GM18868 (cell line): ENCODE data around the gene GATAD2A.
"Not testable (repeated sequence)": the region's sequence is repeated elsewhere in the genome, so short reads cannot be mapped to it uniquely, and the experiment has no call there.

Experiments used
- ATAC-seq: cut with Tn5 transposase; IDR thresholded peaks from one replicate; pipeline ENCODE4 v1.9.1; 2021; ENCODE audit warnings: mild to moderate bottlenecking, moderate library complexity; ENCODE audit not compliant: unreplicated experiment

Gene GATAD2A

DNA sequence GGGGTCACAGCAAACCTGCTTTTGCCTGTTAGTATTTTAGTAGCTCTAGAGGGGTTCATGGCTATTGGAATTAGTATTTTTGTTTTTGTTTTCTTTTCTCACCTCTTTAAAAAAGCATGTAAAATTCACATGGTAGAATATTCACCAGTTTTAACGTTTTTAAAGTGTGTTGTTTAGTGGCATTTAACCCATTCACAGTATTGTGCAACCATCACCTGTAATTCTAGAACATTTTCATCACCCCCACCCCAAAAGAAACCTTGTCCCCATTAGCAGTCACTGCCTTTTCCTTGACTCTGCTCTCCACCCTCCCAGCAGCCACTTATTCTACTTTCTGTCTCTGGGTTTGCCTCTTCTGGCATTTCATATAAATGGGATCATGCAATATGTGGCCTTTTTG is 39.8 kb downstream of the GATAD2A start:
- ATAC-seq = no peak

DNA sequence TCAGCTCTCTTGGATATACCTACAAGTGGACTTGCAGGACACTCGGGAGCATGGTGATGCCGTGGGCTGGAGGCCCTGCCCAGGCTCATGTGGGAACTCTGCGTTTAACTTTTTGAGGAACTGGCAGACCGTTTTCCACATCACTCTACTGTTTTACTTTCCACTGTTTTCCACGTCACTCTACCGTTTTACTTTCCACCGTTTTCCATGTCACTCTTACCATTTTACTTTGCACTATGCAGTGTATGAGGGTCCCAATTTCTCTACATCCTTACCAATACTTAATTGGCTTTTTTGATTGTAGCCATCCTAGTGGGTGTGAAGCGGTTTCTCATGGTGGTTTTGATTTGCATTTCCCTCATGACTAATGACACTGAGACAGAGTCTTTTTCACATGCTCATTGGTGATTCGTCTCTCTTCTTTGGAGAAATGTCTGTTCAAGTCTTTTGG is 40.5 kb downstream of the GATAD2A start:
- ATAC-seq = no peak

DNA sequence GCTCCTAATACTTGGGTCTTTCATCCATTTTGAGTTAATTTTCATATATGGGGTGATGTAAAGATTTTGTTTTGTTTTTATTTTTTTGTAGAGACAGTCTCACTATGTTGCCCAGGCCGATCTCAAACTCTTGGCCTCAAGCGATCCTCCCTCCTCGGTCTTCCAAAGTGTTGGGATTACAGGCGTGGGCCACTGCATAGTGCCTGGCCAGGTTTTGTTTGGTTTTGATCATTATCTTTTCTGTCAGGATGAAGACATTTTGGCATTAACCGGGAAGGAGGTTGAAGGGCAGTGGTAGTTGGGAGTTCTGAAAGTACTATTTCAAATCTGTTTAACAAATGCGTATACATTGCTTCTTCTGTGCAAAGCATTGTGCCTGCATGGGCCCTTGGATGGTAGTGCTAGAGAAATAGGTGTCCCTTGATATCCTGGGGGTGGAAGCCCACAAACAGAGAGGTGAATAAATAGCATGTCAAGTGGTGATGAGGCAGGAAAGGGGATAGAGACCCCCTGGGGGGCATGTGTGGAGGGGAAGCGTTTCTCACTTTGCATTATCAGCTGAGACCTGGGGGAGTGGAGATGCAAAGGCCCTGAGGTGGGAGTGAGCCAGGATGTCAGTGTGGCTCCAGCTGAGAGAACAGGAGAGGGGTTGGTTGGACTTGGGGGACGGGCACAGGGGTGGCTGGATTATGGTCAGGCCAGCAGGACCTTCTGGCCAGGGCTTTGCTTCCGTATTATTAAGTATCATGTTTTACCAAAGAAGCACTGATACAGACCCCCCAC is 41.4 kb downstream of the GATAD2A start:
- ATAC-seq = no peak

DNA sequence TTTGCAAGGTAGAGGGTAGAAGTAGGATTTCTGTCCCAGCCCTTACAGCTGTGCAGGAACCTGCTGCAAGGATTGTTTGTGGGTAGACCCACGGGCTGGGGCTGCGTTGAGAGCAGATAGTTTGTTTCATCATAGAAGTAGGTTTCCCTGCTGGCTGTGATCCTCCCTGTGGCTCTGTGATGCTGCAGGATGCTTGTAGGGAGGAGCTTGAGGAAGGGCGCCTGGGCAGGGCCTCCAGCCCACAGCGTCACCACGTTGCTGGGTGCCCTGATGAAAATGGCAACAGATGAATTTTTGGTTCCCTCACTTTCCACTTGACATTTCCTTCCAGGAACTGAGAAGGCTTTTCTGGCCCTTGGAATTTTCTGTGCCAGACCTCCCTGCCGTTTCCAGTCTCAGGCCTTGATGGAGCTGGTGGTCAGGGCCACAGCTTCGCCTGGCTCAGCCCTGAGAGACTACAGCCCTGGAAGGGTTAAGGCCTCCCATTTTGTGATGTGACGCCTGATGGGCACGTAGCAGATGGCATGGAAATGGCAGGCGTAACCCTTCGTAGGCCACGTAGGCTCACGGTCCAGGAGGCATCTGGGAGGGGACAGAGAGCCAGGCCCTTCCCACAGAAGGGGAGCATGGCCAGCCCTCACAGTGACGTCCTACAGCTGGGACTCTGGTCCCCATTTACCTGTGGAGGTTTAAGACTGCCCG is 42.2 kb downstream of the GATAD2A start:
- ATAC-seq = no peak

DNA sequence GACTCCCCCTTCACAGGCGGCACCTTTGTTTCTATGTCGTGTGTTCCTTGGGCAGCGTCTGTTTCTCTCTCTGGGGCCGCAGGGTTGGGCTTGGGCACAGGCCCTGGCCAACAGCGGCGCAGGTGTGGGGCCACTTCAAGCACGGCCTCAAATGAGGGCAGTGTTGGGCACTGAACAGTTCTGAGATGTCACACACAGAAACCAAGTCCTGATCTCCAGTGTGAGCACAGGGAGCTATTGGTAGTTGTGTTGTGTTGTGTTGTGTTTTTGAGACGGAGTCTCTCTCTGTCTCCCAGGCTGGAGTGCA is 42.7 kb downstream of the GATAD2A start:
- no peak for ATAC-seq

DNA sequence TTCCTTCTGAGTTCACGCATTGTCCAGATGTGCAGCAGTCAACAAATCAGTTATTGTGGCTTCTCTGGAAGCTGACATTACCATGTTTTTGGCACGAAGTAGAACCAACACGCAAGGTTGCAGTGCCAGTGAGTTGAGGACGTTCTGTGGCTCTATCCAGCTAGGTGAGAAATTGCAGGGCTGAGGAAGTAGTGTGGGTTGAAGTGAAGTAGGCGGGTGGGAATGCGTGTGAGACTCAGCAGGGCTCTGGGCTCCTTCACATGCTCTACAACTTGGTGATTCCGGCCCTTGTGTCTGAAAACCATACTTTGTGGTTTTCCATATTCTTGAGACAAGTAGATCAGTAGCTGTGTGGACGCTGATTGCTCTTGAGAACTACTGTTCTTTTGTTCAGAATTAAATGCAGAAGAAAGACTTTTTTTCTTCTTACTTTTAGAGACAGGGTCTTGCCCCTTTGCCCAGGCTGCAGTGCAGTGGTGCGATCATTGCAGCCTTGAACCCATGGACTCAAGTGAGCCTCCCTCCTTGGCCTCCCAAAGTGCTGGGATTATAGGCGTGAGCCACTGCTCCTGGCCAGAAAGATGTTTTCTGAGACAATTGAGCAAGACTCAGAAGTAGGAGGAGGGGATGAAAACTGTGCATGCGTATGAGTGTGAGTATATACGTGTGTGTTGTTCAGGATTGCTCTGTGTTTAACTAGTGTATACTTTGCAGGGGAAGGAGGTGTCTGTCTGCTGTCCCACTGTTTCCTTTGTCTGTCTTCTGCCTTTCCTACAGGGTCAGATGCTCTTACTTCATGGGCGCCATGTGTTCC is 46.2 kb downstream of the GATAD2A start:
- peak; percentile 88 for ATAC-seq

DNA sequence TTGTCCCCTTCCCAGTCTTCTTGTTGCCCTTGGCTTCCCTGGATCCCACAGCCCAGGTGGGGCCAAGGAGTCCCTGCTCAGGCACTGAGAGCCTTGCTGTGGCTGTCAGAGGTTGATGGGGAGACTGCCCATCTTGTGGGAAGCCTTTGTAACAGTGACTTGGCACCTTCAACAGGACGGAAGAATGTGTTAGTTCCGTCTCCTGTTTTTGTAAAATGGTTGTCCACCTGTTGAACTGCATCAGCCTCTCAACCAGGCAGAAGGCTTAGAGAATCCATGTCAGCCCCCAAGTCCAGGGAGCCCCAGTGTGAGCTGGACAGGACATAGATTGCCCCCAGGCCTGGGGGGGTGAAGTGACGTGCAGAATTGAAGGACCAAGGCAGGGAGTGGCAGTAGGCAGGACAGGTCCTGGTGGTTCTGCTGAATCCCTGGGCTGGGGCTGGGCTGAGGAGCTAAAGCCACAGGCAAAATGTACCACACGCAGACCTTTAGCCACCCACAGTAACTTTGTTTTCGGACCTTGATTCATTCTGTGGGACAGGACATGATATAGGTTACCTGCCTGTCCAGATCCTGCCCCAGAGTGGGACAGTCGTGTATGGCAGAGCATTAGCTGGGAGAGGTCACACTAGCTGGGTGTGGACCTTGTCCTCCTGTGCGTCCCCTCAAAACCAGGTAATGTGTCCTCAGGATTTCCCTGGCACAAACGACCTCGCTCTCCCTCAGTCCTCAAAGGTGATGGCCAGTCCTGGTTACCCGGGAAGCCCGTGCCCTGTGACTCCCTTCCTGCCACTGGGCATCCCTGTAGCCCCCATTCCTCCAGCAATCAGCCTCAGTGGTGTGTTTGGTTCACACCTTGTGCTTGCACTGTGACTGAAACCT is 47.0 kb downstream of the GATAD2A start:
- no peak for ATAC-seq

DNA sequence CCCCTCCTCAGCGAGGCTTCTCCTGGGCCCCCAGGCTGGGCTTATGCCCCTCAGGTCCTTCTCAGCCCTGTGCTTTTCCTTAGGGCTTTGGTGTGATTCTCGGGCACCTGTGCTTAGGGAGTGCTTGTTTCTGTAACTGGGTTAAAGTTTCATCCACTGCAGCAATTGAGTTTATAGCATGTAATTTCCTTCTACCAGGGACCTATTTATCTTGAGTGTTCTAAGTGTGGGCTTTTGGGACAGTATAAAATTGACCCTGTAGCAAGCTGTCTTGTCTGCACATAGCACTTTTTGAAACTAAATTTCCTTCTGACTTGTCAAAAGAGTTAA is 47.6 kb downstream of the GATAD2A start:
- no peak for ATAC-seq

DNA sequence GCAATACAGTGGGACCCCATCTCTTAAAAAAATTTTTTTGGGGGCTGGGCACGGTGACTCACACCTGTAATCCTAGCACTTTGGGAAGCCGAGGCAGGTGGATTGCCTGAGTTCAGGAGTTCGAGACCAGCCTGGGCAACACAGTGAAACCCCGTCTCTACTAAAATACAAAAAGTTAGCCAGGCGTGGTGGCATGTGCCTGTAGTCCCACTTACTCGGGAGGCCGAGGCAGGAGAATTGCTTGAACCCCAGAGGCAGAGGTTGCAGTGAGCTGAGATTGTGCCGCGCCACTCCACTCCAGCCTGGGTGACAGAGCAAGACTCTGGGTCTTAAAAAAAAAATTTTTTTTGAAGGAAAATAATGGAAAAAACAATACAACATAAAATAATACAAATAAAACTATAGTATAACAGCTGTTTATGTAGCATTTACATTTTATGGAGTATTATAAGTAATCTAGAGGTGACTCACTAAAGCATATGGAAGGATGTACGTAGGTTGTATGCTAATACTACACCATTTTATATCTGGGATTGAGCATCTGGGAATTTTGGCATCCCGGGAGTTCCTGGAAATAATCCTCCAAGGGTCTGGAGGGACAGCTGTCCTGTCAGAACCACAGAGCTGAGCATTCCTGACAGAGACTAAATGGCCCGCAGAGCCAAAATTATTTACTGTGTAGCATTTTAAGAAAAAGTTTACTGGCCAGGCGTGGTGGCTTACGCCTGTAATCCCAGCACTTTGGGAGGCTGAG is 49.9 kb downstream of the GATAD2A start:
- ATAC-seq = not testable (repeated sequence)

DNA sequence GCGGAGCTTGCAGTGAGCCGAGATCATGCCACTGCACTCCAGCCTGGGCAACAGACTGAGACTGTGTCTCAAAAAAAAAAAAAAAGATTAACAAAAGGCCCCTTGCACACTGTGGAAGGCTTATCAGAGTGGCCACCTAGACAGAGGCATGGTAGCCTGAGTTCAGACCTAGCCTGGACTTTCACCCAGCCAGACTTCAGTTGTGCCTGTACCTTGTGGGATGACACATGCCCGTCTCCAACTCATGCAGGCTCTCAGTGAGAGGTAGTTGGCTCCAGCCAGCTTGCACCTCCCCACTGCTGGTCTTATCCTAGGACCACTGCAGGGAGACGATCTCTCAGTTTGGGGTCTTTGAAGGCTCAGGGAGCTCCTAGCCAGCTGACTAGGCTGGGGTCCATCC is 52.2 kb downstream of the GATAD2A start:
- no peak for ATAC-seq

DNA sequence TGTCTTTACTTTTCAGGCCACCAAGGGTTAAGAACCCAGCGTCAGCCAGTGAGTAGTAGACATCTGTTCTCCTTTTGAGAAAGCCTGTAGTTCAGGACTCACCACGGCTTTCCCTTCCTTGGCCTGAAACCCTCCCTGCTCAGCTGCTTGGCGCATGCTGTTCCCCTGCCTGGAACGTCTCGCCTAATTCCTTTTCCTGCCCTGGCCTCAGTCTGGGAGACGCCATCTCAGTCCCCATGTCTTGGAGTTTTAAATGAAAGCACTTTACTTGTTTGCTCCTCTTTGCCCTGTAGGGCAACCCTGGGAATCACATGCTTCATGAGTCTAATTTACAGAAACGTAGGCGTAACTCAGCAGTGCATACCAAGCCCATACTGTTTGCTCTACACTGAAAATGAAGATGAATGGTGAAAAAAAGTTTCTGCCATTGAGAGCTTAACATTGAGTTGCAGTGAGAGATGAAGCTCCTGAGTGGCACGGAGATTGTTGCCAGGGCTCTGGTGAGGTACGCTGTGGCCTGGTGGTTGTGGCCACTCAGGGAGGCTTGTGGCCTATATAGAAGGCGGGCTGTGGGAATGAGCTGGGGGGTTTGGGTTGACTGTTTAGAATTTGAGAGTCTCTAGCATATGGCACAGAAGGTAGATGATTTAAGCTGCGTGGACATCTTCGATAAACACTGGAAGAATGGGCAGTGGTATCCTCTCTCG is 52.8 kb downstream of the GATAD2A start:
- ATAC-seq = no peak

DNA sequence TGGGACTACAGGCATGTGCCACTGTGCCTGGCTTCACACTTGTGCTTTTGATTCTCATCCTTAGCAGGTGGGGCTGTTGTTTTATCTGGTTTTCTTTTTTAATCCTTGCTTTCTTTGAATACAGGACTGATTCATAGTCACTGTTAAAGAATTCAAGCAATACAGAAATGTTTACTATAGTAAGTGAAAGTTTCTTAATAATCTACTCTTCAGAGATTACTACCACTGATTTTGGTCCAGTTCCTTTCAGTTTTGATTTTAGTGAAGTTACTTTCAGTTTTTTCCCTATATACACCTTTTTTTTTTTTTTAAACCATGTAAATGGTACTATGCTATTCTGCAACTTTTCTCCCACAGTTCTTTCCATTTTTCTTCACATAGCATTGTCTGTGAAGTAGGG is 53.6 kb downstream of the GATAD2A start:
- no peak for ATAC-seq

DNA sequence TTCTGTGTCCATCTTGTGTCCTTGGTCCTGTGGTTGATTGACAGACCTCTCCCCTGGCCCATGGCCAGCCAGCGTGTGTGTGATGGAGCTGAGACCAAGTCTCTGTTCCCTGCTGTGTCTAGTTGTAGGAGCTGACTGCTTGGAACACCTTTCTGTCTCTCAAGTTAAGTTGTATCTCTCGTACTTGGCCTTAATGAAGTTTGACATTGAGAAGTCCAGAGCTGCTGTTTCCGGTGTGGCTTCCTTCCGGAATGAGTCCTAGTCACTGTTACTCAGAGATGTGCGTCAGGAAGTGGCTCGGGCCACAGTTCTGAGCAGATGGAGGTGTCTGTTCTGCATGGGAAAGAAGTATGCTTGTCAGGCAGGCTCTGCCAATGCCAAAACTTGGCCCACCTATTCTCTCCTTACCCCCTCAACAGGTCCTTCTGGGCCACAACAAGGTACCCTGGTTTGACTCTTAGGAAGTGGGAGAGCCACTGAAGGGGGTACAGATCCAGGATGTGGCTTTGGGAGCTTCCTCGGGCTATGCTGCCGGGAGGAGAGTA is 54.3 kb downstream of the GATAD2A start:
- peak; percentile 56 for ATAC-seq

DNA sequence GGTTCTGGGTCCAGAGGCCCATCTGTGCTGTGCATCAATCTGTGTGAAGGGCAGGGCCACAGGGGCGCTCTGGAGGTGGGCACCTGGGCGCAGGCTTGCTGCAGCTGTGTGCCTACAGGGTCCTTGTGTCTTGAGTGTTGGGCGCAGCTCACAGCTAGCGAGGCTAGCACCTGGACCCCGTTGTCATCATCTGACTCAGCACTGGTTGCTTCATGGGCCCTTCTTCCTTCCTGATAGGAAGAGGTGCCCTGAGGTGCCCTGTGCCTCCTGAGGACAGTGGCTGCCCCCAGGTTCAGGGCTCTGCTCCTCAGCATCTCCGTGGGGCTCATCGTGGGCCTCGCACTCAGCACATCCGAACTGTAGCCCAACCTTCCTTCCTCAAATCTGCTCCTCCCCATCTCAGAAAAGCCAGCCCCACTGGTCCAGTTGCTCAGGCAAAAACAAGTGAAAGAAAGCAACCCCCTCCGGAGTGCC is 54.8 kb downstream of the GATAD2A start:
- ATAC-seq = peak; percentile 32

DNA sequence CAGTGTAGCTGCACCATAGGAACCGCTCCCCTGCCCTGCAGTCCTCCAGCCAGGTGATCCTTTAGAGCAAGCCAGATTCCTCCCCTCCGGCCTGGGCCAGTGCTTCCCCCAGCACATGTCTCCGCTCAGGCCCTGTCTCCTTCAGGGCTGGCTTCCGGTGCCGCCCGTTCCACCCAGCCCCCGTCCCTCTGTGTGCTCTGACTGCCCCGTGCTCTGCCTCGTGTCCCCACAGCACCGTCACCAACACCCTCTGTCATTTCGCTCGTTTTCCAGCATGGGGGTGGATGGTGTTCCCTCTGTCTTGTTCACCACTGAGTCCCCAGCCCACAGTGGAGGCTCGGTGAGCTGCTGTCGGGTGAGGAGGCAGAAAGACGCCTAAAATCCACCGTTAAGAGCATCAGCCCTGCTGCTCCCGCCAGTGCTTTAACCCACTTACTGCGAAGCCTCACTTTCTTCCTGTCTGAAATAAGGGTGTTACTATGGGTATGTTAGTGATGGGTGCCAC is 55.3 kb downstream of the GATAD2A start:
- ATAC-seq = no peak

DNA sequence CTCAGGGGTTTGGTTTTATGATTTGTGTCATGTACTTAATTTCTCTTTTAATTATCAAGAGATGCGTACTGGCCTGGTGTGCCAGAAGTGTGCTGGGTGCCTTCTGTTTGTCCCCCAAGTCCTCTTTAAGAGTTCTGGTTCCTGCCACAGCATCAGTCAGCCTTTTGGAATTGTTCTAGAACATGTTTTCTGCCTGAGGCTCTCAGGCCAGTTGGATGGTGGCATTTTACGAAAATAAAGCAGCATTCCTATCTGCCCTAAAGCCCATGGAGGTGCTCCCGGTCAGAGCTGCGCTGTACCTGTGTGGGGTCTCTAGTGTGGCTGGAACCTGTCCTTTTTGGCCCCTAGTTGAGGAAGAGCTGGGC is 55.8 kb downstream of the GATAD2A start:
- no peak for ATAC-seq

DNA sequence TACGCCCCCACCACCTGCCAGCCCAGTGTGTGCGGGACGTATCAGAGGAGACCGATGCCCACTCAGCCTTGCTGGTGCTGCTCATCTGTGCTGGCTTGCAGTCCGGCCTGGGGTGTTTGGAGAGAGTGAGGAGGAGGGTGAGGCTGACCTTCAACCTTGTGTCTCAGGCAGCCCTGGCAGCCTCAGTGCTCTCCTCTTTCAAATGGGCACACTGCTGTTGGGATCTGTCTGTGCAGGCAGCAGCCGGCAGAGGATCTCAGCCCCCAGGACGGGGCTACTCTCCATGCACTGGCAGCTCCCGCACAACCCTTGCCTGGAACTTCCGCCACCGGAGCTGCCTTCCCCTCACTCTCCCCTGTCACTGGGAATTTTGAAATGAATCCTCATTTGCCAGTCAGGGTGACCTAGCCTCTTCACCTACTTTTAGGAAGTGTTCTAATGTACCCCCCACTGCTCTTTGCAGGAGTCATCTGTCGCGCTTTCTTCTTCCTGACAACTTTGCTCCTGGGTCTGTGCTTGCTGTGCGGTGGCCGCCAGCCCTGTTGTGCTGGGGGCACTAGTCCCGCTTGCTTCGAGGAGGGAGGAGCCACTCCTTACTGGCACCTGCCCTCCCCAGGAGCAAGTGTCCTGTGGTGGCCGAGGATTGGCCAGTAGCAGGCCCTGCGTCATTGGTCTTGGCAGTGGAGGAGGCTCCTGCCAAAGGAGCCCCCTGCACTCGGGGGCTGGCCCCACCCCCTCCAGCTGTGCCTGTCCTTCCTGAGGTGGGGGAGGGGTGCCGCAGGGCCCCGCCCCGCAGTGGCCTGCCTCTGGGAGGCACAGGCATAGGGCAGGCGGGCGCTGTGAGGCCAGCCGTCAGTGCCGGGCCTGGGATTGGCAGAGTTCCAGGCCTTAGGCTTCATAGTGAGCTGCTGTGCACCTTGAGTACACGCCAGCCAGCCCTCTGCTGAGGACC is 56.5 kb downstream of the GATAD2A start:
- no peak for ATAC-seq
